Stimulated activated CD8-positive, alpha-beta memory T cell treated with anti-CD3 and anti-CD28 coated beads, Interleukin-4, amount 100 ng/mL, for 1 hour (primary cell): ENCODE measurements around the gene ACTN4.

Experiments
- DNase-seq, 2 donors: peaks; one replicate each; pipeline ENCODE4 v3.0.0-alpha.2; 2020; ENCODE audit warnings: low read depth in 2 of 2, low spot score in 1 of 2

The ACTN4 gene

GRCh38 chr19:38722947-38723605 is 75.6 kb downstream of the ACTN4 start:
- no peak for DNase-seq

DNA sequence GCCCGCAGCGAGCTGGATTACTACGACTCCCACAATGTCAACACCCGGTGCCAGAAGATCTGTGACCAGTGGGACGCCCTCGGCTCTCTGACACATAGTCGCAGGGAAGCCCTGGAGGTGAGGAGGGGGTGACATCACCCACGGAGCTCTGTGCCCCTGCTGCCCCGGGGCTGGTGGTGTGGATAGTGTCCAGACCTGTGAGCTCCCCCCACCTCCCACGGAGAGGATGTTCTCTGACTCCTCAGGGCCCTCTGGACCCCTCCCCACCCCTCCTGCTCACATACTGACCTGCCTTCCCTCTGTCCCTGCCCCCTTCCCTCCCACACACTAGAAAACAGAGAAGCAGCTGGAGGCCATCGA is 76.1 kb downstream of the ACTN4 start:
- no peak for DNase-seq

DNA sequence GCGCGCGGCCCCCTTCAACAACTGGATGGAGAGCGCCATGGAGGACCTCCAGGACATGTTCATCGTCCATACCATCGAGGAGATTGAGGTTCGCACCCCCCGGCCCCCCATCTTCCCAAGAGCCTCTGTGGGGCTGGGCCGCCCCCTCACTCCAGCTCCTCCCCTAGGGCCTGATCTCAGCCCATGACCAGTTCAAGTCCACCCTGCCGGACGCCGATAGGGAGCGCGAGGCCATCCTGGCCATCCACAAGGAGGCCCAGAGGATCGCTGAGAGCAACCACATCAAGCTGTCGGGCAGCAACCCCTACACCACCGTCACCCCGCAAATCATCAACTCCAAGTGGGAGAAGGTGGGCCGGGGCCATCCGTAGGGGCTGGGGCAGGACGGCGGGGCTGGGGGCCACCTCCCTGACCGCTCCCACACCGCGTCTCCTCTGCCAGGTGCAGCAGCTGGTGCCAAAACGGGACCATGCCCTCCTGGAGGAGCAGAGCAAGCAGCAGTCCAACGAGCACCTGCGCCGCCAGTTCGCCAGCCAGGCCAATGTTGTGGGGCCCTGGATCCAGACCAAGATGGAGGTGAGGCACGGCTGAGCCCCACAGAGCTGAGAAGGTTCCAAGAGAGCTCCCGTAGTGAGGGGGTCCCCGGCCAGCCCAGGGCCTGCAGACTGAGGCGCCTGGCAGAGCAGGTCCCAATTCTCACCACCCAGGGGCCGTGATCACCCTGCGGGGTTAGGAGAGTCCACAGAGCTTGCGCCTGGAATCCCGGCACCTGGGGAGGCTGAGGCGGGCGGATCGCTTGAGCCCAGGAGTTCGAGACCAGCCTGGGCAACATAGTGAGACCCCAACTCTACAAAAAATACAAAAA is 76.8 kb downstream of the ACTN4 start:
- DNase-seq: no peak

DNA sequence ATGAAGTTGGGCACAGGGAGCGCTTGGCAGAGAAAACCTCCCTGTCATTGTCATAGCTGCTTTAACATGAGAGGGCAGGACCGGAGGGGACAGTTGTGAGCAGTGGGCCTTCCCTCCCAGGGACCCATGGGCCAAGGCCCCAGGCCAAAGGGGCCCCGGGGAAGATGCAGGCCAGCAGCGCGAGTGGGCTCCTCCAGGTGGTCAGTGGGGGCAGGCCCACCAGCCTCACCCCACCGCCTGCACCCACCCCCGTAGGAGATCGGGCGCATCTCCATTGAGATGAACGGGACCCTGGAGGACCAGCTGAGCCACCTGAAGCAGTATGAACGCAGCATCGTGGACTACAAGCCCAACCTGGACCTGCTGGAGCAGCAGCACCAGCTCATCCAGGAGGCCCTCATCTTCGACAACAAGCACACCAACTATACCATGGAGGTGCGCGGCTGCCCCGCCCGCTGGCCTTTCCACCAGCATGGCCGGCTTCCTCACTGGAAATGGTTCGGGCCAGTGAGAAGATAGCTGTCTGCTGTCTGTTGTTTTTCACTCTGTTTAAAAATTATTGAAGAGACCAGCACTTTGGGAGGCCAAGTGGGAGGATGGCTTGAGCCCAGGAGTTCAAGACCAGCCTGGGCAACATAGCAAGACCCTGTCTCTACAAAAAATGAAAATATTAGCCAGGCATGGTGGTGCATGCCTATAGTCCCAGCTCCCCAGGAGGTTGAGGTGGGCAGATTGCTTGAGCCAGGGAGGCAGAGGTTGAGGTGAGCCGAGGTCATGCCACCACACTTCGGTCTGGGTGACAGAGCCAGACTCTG is 78.2 kb downstream of the ACTN4 start:
- DNase-seq: no peak

DNA sequence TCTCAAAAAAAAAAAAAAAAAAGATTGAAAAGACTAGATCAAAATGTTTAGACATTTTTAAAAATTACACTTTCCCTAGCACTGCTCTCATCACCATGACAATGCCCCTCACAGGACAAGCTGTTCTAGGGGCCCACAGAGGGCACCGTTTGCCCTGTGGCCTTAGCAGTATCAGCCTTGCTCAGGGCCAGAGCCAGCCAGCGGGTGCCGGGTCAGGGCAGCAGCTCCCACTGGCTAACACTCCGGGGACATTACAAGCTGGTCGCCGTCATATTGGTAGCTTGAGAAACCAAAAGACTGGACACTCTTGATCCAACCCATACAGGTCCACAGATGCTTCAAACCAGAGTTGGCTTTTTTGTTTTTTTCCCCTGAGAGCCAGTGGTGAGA is 78.8 kb downstream of the ACTN4 start:
- DNase-seq: no peak

- DNase-seq: no peak
Measured at GRCh38 chr19:38726761-38727301, 79.4 kb downstream of the ACTN4 start.

DNA sequence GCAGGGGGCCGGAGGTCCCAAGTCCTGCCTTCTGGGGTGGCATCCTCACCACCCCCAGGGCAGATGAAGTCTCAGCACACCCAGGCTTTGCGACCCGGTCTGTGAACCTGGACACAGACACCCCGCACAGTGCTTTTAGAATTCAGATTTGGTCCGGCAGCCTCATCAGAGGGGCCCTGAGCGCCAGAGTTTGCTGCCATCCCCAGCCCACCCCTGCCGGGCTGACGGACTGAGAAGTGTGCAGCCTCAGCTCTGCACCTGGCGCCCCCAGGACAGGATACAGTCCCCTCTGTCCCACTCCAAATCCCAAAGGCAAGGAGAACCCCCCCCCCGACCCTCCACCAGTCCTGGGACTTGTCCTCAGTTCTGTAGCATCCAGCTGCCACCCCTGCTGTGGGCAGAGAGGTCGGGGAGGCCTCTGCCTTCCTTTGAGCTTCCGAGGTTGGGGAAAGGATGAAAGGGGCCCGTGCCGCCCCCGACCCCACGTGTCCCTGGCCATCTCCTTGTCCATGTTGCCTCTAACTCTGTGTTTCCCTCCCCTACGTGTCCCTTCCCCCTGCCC is 79.9 kb downstream of the ACTN4 start:
- DNase-seq: no peak

GRCh38 chr19:38727868-38728660 is 80.6 kb downstream of the ACTN4 start:
- no peak for DNase-seq

GRCh38 chr19:38728752-38729541 is 81.5 kb downstream of the ACTN4 start:
- DNase-seq: no peak

- DNase-seq: peak; percentile 54 to 68
Measured at GRCh38 chr19:38729653-38730469, 82.4 kb downstream of the ACTN4 start.

- DNase-seq: no peak
Measured at GRCh38 chr19:38730470-38730730, 83.0 kb downstream of the ACTN4 start.

GRCh38 chr19:38730731-38731589 is 83.5 kb downstream of the ACTN4 start:
- DNase-seq: no peak

GRCh38 chr19:38731654-38732301 is 84.3 kb downstream of the ACTN4 start:
- no peak for DNase-seq

DNA sequence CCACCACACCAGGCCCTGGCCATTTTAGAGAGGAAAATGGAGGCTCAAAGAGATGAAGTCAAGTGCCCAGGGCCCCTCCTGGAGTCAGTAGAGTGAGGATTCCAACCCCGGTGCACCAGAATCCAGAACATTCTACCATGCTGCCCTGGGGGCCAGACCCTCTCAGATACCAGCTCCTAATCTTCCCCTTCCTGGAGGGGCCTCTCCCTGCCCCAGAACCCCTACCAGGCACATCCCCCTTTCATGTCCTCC is 85.7 kb downstream of the ACTN4 start:
- DNase-seq: no peak

DNA sequence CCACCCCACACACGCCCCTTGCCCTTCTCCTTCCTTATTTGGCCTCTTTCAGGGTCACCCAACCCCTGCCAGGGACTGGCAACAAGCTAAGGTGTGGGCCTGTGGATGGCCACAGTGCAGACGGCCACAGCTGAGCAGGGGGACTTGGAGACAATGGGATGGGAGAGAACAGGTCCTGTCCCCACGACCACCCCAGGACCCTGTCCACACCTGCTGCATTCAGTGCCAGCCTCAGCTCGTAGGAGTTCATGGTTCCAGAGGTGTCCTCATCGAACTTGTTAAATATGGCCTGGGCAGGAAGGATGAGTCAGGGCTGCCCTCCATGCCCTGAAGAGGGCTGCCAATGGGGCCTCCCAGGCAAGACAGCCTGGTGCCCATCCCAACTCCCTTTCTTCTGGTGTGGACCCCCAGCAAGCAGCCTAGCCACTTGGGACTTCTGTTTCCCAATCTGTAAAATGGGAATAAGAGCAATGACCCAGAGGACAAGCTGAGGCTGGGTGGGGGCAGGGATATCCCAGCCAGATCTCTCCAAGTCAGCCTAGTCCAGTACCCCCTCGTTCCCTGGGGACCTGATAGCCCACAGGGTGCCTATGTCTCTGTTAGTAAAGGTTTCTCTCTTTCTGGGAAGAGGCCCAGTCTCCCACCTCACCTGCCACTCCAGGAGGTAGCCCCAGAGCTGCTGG is 86.2 kb downstream of the ACTN4 start:
- no peak for DNase-seq

GRCh38 chr19:38734176-38734425 is 86.7 kb downstream of the ACTN4 start:
- DNase-seq: no peak

- DNase-seq: no peak
Measured at GRCh38 chr19:38734426-38735256, 87.2 kb downstream of the ACTN4 start.
